Measurements from ENCODE around the gene HINT2. TPM values are rescaled to one million over a fixed set of nuclear protein-coding genes. Genes with fewer than 3 reads are reported as not detected.
A peak's percentile ranks its signal among the peaks of the same experiment; 100 is the strongest.

HINT2 gene
- total RNA-seq, 1 experiment from 2014 or later, result 45.4 TPM

- TF ChIP-seq CTCF (IDR thresholded peaks at IDR 0.05; ENCODE audit: unreplicated experiment), result no peak
- H3K27me3 Mint-ChIP-seq (ENCODE audit: insufficient read depth, unreplicated experiment), result peaks cover 23% of the 10 kb centered on the region
- no TSS peak for BruUV-seq (replicated peaks)
- H3K36me3 Mint-ChIP-seq (ENCODE audit: insufficient read depth, unreplicated experiment), result peaks cover 4% of the 10 kb centered on the region
- DNase-seq (ENCODE audit: unreplicated experiment), result no peak
- ChIA-PET CTCF (interaction anchor here (0.6 to 1.3 kb wide), 2 partner anchors 10 to 1411 kb away, joined by 3 read pairs; no protein-coding TSS in a partner anchor), POLR2A (interaction anchor here (0.7 to 1.1 kb wide), 2 partner anchors 18 to 39 kb away, joined by 3 to 5 read pairs; no protein-coding TSS in a partner anchor)
- intact Hi-C loops (cut with micrococcal nuclease), result no loop called here
- no peaks in the 10 kb centered on the region for H3K9me3 Mint-ChIP-seq (ENCODE audit: unreplicated experiment)
- H3K27ac Mint-ChIP-seq (ENCODE audit: low read depth, unreplicated experiment), result no peak overlapping the region
- no peak overlapping the region for H3K4me3 Mint-ChIP-seq (ENCODE audit: unreplicated experiment)
- peaks cover 15% of the 10 kb centered on the region for H3K4me1 Mint-ChIP-seq (ENCODE audit: insufficient read depth, unreplicated experiment)
Observed at GRCh38 chr9:35852267-35852815, 37.5 kb upstream of the HINT2 start.

- H3K27ac Mint-ChIP-seq (ENCODE audit: low read depth, unreplicated experiment), result no peak overlapping the region
- BruUV-seq (replicated peaks), result no TSS peak
- no peak for TF ChIP-seq CTCF (IDR thresholded peaks at IDR 0.05; ENCODE audit: unreplicated experiment)
- ChIA-PET CTCF (interaction anchor here (0.6 to 0.8 kb wide), 3 partner anchors 19 to 28 kb away, joined by 3 to 4 read pairs (median 3); no protein-coding TSS in a partner anchor), POLR2A (interaction anchor here (0.7 to 1.4 kb wide), 3 partner anchors 15 to 22 kb away, joined by 3 read pairs; partner anchors contain the start of genes FAM221B and TMEM8B)
- no peak overlapping the region for H3K4me3 Mint-ChIP-seq (ENCODE audit: unreplicated experiment)
- H3K4me1 Mint-ChIP-seq (ENCODE audit: insufficient read depth, unreplicated experiment), result peaks cover 28% of the 10 kb centered on the region
- intact Hi-C loops (cut with micrococcal nuclease), result loop anchor here (2.0 kb wide), 1 partner anchor 35 kb away; no protein-coding TSS in a partner anchor
- no peaks in the 10 kb centered on the region for H3K27me3 Mint-ChIP-seq (ENCODE audit: insufficient read depth, unreplicated experiment)
- H3K9me3 Mint-ChIP-seq (ENCODE audit: unreplicated experiment), result no peaks in the 10 kb centered on the region
- DNase-seq (ENCODE audit: unreplicated experiment), result peak; percentile 60
- H3K36me3 Mint-ChIP-seq (ENCODE audit: insufficient read depth, unreplicated experiment), result no peaks in the 10 kb centered on the region
Observed at GRCh38 chr9:35847792-35848572, 33.1 kb upstream of the HINT2 start.

GRCh38 chr9:35845824-35846771, 31.3 kb upstream of the HINT2 start:
- ChIA-PET CTCF (interaction anchor here (0.6 to 1.4 kb wide), 6 partner anchors 8 to 56 kb away, joined by 3 to 5 read pairs (median 4); no protein-coding TSS in a partner anchor), POLR2A (interaction anchor here (0.6 to 1.6 kb wide), 3 partner anchors 17 to 1879 kb away, joined by 3 to 5 read pairs (median 4); partner anchors contain the start of genes FAM221B, HINT2 and TMEM8B)
- no TSS peak for BruUV-seq (replicated peaks)
- no peak for DNase-seq (ENCODE audit: unreplicated experiment)
- Mint-ChIP-seq H3K4me1 (ENCODE audit: insufficient read depth, unreplicated experiment) (peaks cover 28% of the 10 kb centered on the region), H3K36me3 (ENCODE audit: insufficient read depth, unreplicated experiment) (no peaks in the 10 kb centered on the region), H3K9me3 (ENCODE audit: unreplicated experiment) (no peaks in the 10 kb centered on the region), H3K4me3 (ENCODE audit: unreplicated experiment) (no peak overlapping the region), H3K27ac (ENCODE audit: low read depth, unreplicated experiment) (no peak overlapping the region), H3K27me3 (ENCODE audit: insufficient read depth, unreplicated experiment) (no peaks in the 10 kb centered on the region)
- intact Hi-C loops (cut with micrococcal nuclease), result no loop called here
- no peak for TF ChIP-seq CTCF (IDR thresholded peaks at IDR 0.05; ENCODE audit: unreplicated experiment)
